WERI-Rb-1 (cell line): ENCODE data around the gene BIRC3.
"Not testable (repeated sequence)": the region's sequence is repeated elsewhere in the genome, so short reads cannot be mapped to it uniquely, and the experiment has no call there.

Experiments
- DNase-seq: peaks from one replicate; pipeline ENCODE4 v3.0.0-alpha.2; 2020
- H3K27ac ChIP-seq: fragments of 250-450 bp; sonication (Bioruptor Pico); 2 replicates; pipeline ENCODE4 v1.5.1; 2020; ENCODE audit warnings: mild to moderate bottlenecking, moderate library complexity
- H3K27me3 ChIP-seq: fragments of 250-450 bp; sonication (Bioruptor Pico); 2 replicates; pipeline ENCODE4 v1.5.1; 2021; ENCODE audit warnings: mild to moderate bottlenecking, low read depth, moderate library complexity; ENCODE audit not compliant: insufficient read depth, severe bottlenecking
- H3K36me3 ChIP-seq: fragments of 250-450 bp; sonication (Bioruptor Pico); 2 replicates; pipeline ENCODE4 v1.5.1; 2020; ENCODE audit warnings: mild to moderate bottlenecking, moderate library complexity
- H3K4me3 ChIP-seq: 2 replicates; pipeline ENCODE4 v1.5.1; 2011; ENCODE audit warnings: low read depth, mild to moderate bottlenecking, control low read depth, low read length
- H3K9me3 ChIP-seq: fragments of 250-450 bp; sonication (Bioruptor Pico); 2 replicates; pipeline ENCODE4 v1.5.1; 2021; ENCODE audit warnings: mild to moderate bottlenecking, moderate library complexity; ENCODE audit not compliant: severe bottlenecking
- TF ChIP-seq, protein P1 (sequence below): IDR thresholded peaks from 2 replicates; pipeline ENCODE4 v1.5.1; 2011; ENCODE audit warnings: low read depth, mild to moderate bottlenecking, control low read depth, inconsistent platforms, low read length

The BIRC3 gene

DNA sequence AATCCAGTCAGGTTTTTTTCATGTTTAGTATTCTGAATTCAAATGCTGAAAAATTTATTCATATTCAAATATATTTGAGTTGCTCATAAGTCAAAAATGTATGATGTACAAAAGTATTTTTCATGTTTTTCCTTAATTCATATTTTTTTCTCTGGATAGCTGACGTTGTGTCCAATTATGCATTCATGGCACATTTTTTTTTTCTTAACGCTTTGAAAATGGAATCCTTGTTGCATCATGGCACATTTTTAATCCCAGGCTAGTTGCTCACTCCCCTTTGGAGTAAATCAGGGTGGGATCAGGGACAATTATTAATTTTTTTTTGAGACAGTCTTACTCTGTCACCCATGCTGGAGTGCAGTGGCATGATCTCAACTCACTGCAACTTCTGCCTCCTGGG lies 14.1 kb downstream of the BIRC3 start:
- Histone ChIP-seq H3K4me3 (no peak overlapping the region), H3K27me3 (no peaks in the 10 kb centered on the region), H3K36me3 (no peaks in the 10 kb centered on the region), H3K27ac (no peak overlapping the region), H3K9me3 (no peaks in the 10 kb centered on the region)
- TF ChIP-seq, protein P1, sequence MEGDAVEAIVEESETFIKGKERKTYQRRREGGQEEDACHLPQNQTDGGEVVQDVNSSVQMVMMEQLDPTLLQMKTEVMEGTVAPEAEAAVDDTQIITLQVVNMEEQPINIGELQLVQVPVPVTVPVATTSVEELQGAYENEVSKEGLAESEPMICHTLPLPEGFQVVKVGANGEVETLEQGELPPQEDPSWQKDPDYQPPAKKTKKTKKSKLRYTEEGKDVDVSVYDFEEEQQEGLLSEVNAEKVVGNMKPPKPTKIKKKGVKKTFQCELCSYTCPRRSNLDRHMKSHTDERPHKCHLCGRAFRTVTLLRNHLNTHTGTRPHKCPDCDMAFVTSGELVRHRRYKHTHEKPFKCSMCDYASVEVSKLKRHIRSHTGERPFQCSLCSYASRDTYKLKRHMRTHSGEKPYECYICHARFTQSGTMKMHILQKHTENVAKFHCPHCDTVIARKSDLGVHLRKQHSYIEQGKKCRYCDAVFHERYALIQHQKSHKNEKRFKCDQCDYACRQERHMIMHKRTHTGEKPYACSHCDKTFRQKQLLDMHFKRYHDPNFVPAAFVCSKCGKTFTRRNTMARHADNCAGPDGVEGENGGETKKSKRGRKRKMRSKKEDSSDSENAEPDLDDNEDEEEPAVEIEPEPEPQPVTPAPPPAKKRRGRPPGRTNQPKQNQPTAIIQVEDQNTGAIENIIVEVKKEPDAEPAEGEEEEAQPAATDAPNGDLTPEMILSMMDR: no peak
- no peak for DNase-seq

DNA sequence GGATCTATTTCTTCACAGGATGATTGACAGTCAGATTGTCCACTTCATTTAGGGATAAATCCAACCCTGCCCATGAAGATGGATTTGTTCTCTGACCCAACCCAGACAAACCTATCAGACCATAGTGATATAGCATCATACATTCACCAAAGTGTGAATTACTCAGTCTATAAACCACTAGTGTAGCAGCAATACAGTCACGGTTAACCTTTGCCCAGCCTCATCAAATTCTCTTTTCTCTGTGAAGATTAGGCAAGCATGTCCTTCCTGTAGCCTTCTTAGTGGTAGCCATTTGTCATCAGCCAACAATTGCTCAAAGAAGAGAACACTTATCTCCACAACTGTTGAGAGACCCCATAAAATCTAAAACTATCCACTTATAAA lies 15.3 kb downstream of the BIRC3 start:
- Histone ChIP-seq H3K9me3 (no peaks in the 10 kb centered on the region), H3K4me3 (no peak overlapping the region), H3K27me3 (no peaks in the 10 kb centered on the region), H3K27ac (no peak overlapping the region), H3K36me3 (no peaks in the 10 kb centered on the region)
- no peak for DNase-seq
- TF ChIP-seq, protein P1: no peak

DNA sequence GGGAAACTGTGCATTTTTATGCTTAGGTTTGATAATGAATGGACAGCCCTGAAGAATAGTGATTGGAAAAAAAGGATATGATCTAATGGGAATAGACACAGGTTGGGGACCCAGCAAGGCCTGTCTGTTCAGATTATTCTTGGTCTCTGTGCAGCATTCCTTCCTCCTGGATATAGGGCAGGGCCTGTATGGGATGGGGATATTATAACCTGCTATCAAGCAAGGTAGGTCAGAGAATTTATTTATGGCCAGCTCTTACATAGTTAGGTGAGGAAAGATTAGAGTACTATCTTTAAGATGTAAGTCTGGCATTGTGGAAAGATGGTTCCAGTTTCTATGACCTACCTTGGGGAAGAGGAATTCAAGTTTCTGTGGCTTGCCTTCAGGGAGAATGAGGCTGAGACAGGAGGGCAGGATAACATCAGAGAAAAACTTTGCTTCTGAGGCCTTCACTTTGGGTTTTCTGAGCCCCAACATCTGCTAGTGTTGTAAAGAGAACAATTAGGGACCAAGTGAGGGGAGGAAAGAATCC lies 21.3 kb downstream of the BIRC3 start:
- Histone ChIP-seq H3K9me3 (no peaks in the 10 kb centered on the region), H3K4me3 (no peak overlapping the region), H3K27ac (no peak overlapping the region), H3K27me3 (no peaks in the 10 kb centered on the region), H3K36me3 (no peaks in the 10 kb centered on the region)
- TF ChIP-seq, protein P1: no peak
- no peak for DNase-seq

DNA sequence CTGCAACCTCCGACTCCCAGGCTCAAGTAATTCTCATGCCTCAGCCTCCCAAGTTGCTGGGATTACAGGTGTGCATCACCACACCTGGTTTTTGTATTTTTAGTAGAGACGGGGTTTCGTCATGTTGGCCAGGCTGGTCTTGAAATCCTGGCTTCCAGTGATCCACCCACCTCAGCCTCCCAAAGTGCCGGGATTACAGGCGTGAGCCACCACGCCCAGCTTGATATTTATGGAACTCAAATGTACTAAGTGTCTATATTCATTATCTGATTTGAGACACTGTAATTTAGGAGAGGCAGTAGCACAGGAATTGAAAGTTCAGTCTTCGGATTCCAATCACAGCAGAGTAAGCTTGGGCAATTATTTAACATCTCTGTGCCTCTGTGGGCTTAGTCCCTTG lies 24.0 kb downstream of the BIRC3 start:
- H3K9me3 ChIP-seq, H3K36me3 ChIP-seq, H3K4me3 ChIP-seq, DNase-seq, H3K27me3 ChIP-seq, H3K27ac ChIP-seq: not testable (repeated sequence)

DNA sequence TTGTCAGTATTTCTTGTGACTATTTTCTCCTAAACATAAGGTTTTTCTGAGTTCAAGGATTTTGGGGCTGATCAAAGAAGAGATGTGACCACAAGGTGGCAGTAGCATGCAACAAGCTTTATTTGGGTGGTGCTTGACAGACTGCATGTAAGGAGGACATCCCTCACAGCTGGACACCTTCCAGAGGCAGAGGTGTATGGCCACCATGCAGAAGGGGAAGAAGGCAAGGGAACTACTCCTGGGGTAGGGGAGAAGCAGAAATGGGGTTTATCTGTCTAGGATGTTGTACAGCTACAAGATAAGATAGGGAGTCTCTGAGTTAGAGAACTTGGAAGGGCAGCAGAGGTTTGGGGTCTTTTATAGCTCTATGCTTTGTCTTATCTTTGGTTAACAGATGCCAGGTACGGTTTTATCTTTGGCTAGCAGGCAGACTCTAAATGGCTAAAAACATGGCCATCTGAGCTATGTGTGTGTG lies 24.6 kb downstream of the BIRC3 start:
- Histone ChIP-seq H3K4me3 (no peak overlapping the region), H3K9me3 (no peaks in the 10 kb centered on the region), H3K36me3 (no peaks in the 10 kb centered on the region), H3K27ac (no peak overlapping the region), H3K27me3 (no peaks in the 10 kb centered on the region)
- DNase-seq: peak; percentile 67
- TF ChIP-seq, protein P1: peak; percentile 73

DNA sequence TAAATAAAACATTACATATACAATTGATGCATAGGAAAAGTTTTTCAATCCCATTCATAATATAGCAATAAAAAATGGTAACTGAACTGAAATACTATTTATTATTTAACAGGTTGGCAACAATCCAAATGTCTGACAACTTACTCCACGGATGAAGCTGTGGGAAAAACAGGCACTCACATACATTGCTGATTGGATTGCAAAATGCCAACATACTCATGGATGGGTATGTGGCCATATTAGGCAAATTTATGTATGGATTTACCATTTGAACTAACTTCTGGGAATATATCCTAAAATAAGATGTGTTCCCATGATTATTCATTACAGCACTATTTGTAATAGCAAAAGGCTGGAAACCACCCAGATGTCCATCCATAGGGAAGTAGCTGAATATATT lies 26.5 kb downstream of the BIRC3 start:
- no peak overlapping the region for H3K4me3 ChIP-seq
- no peaks in the 10 kb centered on the region for H3K9me3 ChIP-seq
- H3K27me3 ChIP-seq: no peaks in the 10 kb centered on the region
- 0 out of 2 replicates have a peak, but pooled peaks cover 3% of the 10 kb centered on the region for H3K36me3 ChIP-seq
- TF ChIP-seq, protein P1: no peak
- DNase-seq: no peak
- H3K27ac ChIP-seq: no peak overlapping the region
